ENCODE data around the gene PHF20. TPM values are rescaled to one million over a fixed set of nuclear protein-coding genes. Genes with fewer than 3 reads are reported as not detected.
"Not testable (repeated sequence)": the region's sequence is repeated elsewhere in the genome, so short reads cannot be mapped to it uniquely, and the experiment has no call there.

Gene PHF20
- total and polyA plus RNA-seq, 5 donors from 2014 or later = 87.3 to 159 (median 102) TPM

GRCh38 chr20:35845561-35845960, 73.7 kb downstream of the PHF20 start:
- ATAC-seq (ENCODE audit: low read depth in 2 of 2) (no peak), DNase-seq (no peak)
- H3K9me3 ChIP-seq (ENCODE audit: control insufficient read depth in 2 of 2, low read length in 2 of 2) = peaks cover 6% of the 10 kb centered on the region in 2 experiments
- Mint-ChIP-seq H3K4me3 (no peak overlapping the region), H3K27me3 (no peaks in the 10 kb centered on the region), H3K9me3 (peaks cover 0 to 6% (median 2%) of the 10 kb centered on the region in 7 donors), H3K27ac (peak overlapping the region in 1 of 3 donors; percentile 56), H3K36me3 (peaks cover 52% of the 10 kb centered on the region), H3K4me1 (peaks cover 2 to 36% (median 26%) of the 10 kb centered on the region in 4 donors)
- H3K27me3 ChIP-seq (ENCODE audit: control insufficient read depth, insufficient read depth, low read length) = no peaks in the 10 kb centered on the region
- H3K27ac ChIP-seq (ENCODE audit: insufficient read depth, low read length, poor library complexity, severe bottlenecking) = no peak overlapping the region
- H3K4me3 ChIP-seq (ENCODE audit: low read depth, low read length) = no peak overlapping the region
- peaks cover 6% of the 10 kb centered on the region for H3K4me1 ChIP-seq (ENCODE audit: control insufficient read depth, insufficient read depth, low read length, poor library complexity, severe bottlenecking)
- H3K36me3 ChIP-seq (ENCODE audit: control insufficient read depth, insufficient read depth, low read length) = peaks cover 59% of the 10 kb centered on the region

GRCh38 chr20:35849706-35850105, 77.9 kb downstream of the PHF20 start:
- ATAC-seq (ENCODE audit: low read depth in 2 of 2) = no peak
- Histone ChIP-seq H3K9me3 (ENCODE audit: control insufficient read depth in 2 of 2, low read length in 2 of 2) (no peaks in the 10 kb centered on the region), H3K4me1 (ENCODE audit: control insufficient read depth, insufficient read depth, low read length, poor library complexity, severe bottlenecking) (no peaks in the 10 kb centered on the region), H3K27me3 (ENCODE audit: control insufficient read depth, insufficient read depth, low read length) (no peaks in the 10 kb centered on the region), H3K36me3 (ENCODE audit: control insufficient read depth, insufficient read depth, low read length) (peaks cover 60% of the 10 kb centered on the region), H3K27ac (ENCODE audit: insufficient read depth, low read length, poor library complexity, severe bottlenecking) (no peak overlapping the region), H3K4me3 (ENCODE audit: low read depth, low read length) (no peak overlapping the region)
- Mint-ChIP-seq H3K27ac (peak overlapping the region in 2 of 3 donors; percentile 66 to 84), H3K27me3 (no peaks in the 10 kb centered on the region), H3K9me3 (peaks cover 0 to 2% (median 0%) of the 10 kb centered on the region in 7 donors), H3K4me1 (peaks cover 5 to 36% (median 28%) of the 10 kb centered on the region in 4 donors), H3K4me3 (no peak overlapping the region), H3K36me3 (peaks cover 48% of the 10 kb centered on the region)
- no peak for DNase-seq

GRCh38 chr20:35851659-35852058, 79.8 kb downstream of the PHF20 start:
- H3K4me3 Mint-ChIP-seq; H3K9me3 ChIP-seq (ENCODE audit: control insufficient read depth in 2 of 2, low read length in 2 of 2); ATAC-seq (ENCODE audit: low read depth in 2 of 2); DNase-seq; H3K27ac ChIP-seq (ENCODE audit: insufficient read depth, low read length, poor library complexity, severe bottlenecking); H3K27me3 Mint-ChIP-seq; H3K27me3 ChIP-seq (ENCODE audit: control insufficient read depth, insufficient read depth, low read length); H3K9me3 Mint-ChIP-seq; H3K27ac Mint-ChIP-seq; H3K4me3 ChIP-seq (ENCODE audit: low read depth, low read length); H3K4me1 ChIP-seq (ENCODE audit: control insufficient read depth, insufficient read depth, low read length, poor library complexity, severe bottlenecking): not testable (repeated sequence)
- Mint-ChIP-seq H3K36me3 (peaks cover 56% of the 10 kb centered on the region), H3K4me1 (peaks cover 12 to 48% (median 35%) of the 10 kb centered on the region in 4 donors)
- peaks cover 43% of the 10 kb centered on the region for H3K36me3 ChIP-seq (ENCODE audit: control insufficient read depth, insufficient read depth, low read length)

- peaks cover 41% of the 10 kb centered on the region for H3K36me3 Mint-ChIP-seq
These were observed 83.0 kb downstream of the PHF20 start for GRCh38 chr20:35854713-35855348.

GRCh38 chr20:35855641-35856040, 83.8 kb downstream of the PHF20 start:
- Mint-ChIP-seq H3K36me3 (peaks cover 44% of the 10 kb centered on the region), H3K4me1 (peaks cover 15 to 35% (median 24%) of the 10 kb centered on the region in 4 donors), H3K27ac (peak overlapping the region in 2 of 3 donors; percentile 67 to 81)
- not testable (repeated sequence) for H3K27ac ChIP-seq (ENCODE audit: insufficient read depth, low read length, poor library complexity, severe bottlenecking); ATAC-seq (ENCODE audit: low read depth in 2 of 2); H3K4me3 Mint-ChIP-seq; H3K27me3 ChIP-seq (ENCODE audit: control insufficient read depth, insufficient read depth, low read length); H3K4me3 ChIP-seq (ENCODE audit: low read depth, low read length); H3K9me3 ChIP-seq (ENCODE audit: control insufficient read depth in 2 of 2, low read length in 2 of 2); H3K9me3 Mint-ChIP-seq; H3K4me1 ChIP-seq (ENCODE audit: control insufficient read depth, insufficient read depth, low read length, poor library complexity, severe bottlenecking); DNase-seq; H3K27me3 Mint-ChIP-seq
- H3K36me3 ChIP-seq (ENCODE audit: control insufficient read depth, insufficient read depth, low read length) = peaks cover 40% of the 10 kb centered on the region

More at GRCh38 chr20:35854713-35855348, 83.0 kb downstream of the PHF20 start:
- H3K27ac Mint-ChIP-seq = peak overlapping the region in 2 of 3 donors; percentile 12 to 56
- peaks cover 18 to 36% (median 26%) of the 10 kb centered on the region in 4 donors for H3K4me1 Mint-ChIP-seq
- Histone ChIP-seq H3K9me3 (ENCODE audit: control insufficient read depth in 2 of 2, low read length in 2 of 2) (no peaks in the 10 kb centered on the region), H3K4me3 (ENCODE audit: low read depth, low read length) (no peak overlapping the region), H3K36me3 (ENCODE audit: control insufficient read depth, insufficient read depth, low read length) (peaks cover 40% of the 10 kb centered on the region), H3K4me1 (ENCODE audit: control insufficient read depth, insufficient read depth, low read length, poor library complexity, severe bottlenecking) (no peaks in the 10 kb centered on the region), H3K27ac (ENCODE audit: insufficient read depth, low read length, poor library complexity, severe bottlenecking) (no peak overlapping the region), H3K27me3 (ENCODE audit: control insufficient read depth, insufficient read depth, low read length) (no peaks in the 10 kb centered on the region)
- H3K9me3 Mint-ChIP-seq = peaks cover 0 to 2% (median 0%) of the 10 kb centered on the region in 7 donors
- H3K27me3 Mint-ChIP-seq = no peaks in the 10 kb centered on the region
- no peak overlapping the region for H3K4me3 Mint-ChIP-seq
- ATAC-seq (ENCODE audit: low read depth in 2 of 2) (no peak), DNase-seq (no peak)

- Mint-ChIP-seq H3K9me3 (no peaks in the 10 kb centered on the region), H3K27ac (peak overlapping the region in 2 of 3 donors; percentile 67 to 81), H3K36me3 (peaks cover 38% of the 10 kb centered on the region), H3K4me3 (no peak overlapping the region), H3K27me3 (no peaks in the 10 kb centered on the region), H3K4me1 (peaks cover 13 to 33% (median 21%) of the 10 kb centered on the region in 4 donors)
- Histone ChIP-seq H3K36me3 (ENCODE audit: control insufficient read depth, insufficient read depth, low read length) (peaks cover 37% of the 10 kb centered on the region), H3K4me3 (ENCODE audit: low read depth, low read length) (no peak overlapping the region), H3K27ac (ENCODE audit: insufficient read depth, low read length, poor library complexity, severe bottlenecking) (no peak overlapping the region), H3K27me3 (ENCODE audit: control insufficient read depth, insufficient read depth, low read length) (no peaks in the 10 kb centered on the region), H3K4me1 (ENCODE audit: control insufficient read depth, insufficient read depth, low read length, poor library complexity, severe bottlenecking) (no peaks in the 10 kb centered on the region), H3K9me3 (ENCODE audit: control insufficient read depth in 2 of 2, low read length in 2 of 2) (no peaks in the 10 kb centered on the region)
- ATAC-seq (ENCODE audit: low read depth in 2 of 2) (no peak), DNase-seq (no peak)
These were observed 85.1 kb downstream of the PHF20 start for GRCh38 chr20:35856866-35857265.

- H3K27ac ChIP-seq (ENCODE audit: insufficient read depth, low read length, poor library complexity, severe bottlenecking) = no peak overlapping the region
- ATAC-seq (ENCODE audit: low read depth in 2 of 2) = no peak
- DNase-seq = no peak
- peaks cover 0 to 8% (median 6%) of the 10 kb centered on the region in 4 donors for H3K4me1 Mint-ChIP-seq
- no peak overlapping the region for H3K4me3 Mint-ChIP-seq
- H3K9me3 Mint-ChIP-seq = no peaks in the 10 kb centered on the region
- peaks cover 21% of the 10 kb centered on the region for H3K36me3 Mint-ChIP-seq
- H3K36me3 ChIP-seq (ENCODE audit: control insufficient read depth, insufficient read depth, low read length) = peaks cover 48% of the 10 kb centered on the region
- no peaks in the 10 kb centered on the region for H3K4me1 ChIP-seq (ENCODE audit: control insufficient read depth, insufficient read depth, low read length, poor library complexity, severe bottlenecking)
- H3K27me3 ChIP-seq (ENCODE audit: control insufficient read depth, insufficient read depth, low read length) = no peaks in the 10 kb centered on the region
- peak overlapping the region in 2 of 3 donors; percentile 16 to 50 for H3K27ac Mint-ChIP-seq
- no peaks in the 10 kb centered on the region for H3K27me3 Mint-ChIP-seq
- H3K4me3 ChIP-seq (ENCODE audit: low read depth, low read length) = no peak overlapping the region
- no peaks in the 10 kb centered on the region for H3K9me3 ChIP-seq (ENCODE audit: control insufficient read depth in 2 of 2, low read length in 2 of 2)
These were observed 94.8 kb downstream of the PHF20 start for GRCh38 chr20:35866418-35867202.
